HG02884 (cell line): Measurements from ENCODE around the gene MSTO1.
"Not testable (repeated sequence)": the region's sequence is repeated elsewhere in the genome, so short reads cannot be mapped to it uniquely, and the experiment has no call there.

Source experiments
- ATAC-seq: cut with Tn5 transposase; IDR thresholded peaks from one replicate; pipeline ENCODE4 v1.9.1; 2021; ENCODE audit warnings: mild to moderate bottlenecking, moderate library complexity; ENCODE audit not compliant: unreplicated experiment

The MSTO1 gene

DNA sequence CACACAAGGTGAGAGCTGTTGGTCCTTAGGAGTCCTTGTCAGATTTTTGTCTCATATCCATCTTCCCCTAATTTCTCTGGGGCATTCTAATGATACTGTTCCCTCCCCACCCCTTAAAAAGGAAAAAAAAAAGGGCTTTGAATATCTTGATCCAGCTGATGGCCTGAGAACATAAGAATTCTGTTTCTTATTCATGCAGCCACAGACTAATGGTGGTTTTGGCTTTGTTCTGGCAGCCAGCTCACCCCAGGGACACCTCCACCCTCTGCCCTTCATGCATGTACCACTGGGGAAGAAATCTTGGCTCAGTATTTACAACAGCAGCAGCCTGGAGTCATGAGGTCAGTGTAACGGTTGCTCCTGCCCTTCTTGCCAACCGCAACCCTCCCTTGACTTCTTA lies 3.2 kb downstream of the MSTO1 start:
- not testable (repeated sequence) for ATAC-seq

DNA sequence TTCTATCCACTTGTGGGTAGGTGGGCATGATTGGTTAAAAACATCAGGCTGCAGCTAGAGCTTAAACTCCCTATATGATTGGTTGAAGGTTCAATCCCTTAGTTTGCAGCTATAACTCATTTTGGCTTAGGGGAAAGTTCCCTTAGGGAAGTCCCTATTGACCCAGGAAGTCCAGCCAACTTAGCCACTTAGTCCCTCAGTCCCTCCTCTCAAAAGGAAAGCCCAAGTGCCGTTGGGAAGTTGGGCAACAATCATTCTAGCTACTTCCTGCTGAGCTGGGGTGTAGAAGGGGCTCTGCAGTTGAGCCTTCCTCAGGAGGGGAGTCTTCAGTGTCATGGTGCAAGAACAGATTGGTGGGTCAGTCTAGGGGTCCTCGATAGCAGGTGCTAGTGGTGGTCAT lies 12.2 kb downstream of the MSTO1 start:
- no peak for ATAC-seq

DNA sequence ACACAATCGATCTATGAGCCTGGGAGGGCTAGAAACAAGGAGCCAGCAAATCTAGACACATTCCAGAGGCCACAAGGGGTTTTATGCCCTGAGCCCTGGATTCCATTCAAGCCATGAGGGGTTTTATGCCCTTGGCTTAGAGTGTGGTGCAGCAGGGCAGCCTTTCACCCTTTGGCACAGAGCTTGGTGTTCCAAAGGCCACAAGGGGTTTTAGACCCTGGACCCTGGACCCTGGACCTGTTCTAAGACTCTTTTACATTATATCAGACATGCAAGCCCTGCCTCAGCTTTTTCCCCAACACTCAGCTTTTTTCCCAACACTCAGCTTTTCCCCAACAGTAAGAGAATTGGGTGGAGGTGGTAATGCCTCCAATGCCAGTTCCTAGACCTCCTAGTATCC lies 13.3 kb downstream of the MSTO1 start:
- no peak for ATAC-seq

DNA sequence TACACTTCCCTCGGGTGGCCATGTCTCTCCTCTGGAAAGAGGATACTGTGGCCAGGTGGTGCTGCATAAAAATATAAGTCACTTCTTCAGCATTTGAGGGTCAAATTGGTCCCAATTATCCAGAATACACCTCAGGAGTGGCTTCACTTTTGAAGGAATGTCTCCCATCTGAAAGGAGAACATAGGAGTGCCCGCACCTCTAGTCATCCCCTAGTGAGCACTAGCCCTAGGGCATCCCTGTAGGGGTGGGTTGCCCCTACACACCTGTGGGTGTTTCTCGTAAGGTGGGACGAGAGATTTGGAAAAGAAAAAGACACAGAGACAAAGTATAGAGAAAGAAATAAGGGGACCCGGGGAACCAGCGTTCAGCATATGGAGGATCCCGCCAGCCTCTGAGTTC lies 16.4 kb downstream of the MSTO1 start:
- not testable (repeated sequence) for ATAC-seq

DNA sequence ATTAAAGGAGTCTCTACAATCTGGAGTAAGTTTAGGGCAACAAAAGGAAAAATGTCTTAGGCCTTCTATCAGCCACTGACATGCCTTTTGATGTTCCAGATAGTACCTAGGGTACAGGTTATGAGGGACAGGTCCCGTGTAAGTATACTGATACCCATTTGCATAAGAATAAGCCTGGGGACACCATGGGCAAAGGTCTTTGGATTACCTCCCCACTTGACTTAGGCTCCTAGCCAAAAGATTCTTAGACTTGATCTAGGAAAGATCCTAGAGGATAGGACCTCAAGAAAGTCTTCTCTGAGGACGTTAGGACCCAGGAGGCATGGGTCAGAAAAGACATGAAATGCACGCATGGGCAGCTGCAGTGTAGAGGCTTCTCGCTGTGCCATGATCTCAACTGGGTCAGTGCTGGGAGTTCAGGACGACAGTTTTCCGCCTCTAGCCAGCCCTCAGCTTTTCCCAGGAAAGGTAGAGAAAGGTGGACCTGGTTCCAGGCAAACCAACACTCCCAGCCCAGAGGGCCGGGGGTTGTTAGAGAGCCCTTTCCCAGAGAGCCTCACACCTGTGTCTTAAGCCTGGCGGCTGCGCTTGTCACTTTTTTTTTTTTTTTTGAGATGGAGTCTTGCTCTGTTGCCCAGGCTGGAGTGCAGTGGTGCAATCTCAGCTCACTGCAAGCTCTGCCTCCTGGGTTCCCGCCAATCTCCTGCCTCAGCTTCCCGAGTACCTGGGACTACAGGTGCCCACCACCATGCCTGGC lies 26.6 kb downstream of the MSTO1 start:
- ATAC-seq: no peak

DNA sequence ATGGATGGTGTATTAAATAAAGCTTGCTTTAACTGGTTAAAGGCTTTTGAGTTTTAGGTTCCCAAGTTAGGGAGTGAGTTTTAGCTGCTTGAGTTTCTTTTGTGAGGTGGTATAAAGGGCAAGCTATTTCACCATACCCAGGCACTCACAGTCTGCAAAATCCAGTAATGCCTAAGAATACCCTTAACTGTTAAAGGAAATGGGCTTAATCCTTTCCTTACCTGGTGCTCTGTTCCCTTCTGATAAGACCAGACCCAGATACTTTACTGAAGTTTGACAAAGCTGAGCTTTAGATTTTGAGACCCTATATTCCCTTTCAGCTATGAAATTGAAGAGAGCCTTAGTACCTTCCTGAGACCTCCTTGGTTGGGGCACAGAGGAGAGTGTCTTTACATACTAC lies 30.3 kb downstream of the MSTO1 start:
- no peak for ATAC-seq

DNA sequence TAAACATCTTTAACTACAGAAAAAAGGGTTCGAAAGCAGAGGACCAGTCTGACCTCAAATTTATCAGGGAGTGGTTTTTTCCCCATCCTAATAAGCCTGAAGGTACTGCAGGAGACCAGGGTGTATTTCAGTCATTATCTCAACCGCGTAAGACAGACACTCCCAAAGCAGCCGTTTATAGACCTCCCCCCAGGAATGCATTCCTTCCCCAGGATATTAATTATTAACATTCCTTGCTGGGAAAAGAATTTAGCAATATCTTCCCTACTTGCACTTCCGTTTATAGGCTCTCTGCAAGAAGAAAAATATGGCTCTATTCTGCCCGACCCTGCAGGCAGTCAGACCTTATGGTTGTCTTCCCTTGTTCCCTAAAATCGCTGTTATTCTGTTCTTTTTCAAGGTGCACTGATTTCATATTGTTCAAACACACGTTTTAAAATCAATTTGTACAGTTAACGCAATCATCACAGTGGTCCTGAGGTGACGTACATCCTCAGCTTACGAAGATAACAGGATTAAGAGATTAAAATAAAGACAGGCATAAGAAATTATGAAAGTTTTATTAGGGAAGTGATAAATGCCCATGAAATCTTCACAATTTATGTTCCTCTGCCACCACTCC lies 32.7 kb downstream of the MSTO1 start:
- ATAC-seq: not testable (repeated sequence)

DNA sequence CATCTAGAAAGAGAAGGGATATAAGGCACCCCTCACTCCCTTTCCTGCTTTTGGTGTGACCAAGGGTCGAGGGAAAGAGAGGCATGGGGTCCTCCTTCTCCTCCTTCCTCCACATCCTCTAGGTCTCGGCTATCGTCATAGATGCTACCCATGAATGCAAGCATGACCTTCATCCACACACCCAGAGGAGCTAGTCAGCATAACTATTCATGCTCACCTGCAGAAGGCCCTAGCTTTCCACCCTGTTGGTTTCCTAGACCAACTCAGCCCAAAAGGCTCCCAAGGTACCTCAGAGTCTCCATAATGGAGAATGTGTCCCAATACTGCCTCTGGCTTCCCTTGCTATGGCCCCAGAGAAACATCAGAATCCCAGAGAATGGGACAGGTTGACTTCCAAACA lies 33.2 kb downstream of the MSTO1 start:
- no peak for ATAC-seq

DNA sequence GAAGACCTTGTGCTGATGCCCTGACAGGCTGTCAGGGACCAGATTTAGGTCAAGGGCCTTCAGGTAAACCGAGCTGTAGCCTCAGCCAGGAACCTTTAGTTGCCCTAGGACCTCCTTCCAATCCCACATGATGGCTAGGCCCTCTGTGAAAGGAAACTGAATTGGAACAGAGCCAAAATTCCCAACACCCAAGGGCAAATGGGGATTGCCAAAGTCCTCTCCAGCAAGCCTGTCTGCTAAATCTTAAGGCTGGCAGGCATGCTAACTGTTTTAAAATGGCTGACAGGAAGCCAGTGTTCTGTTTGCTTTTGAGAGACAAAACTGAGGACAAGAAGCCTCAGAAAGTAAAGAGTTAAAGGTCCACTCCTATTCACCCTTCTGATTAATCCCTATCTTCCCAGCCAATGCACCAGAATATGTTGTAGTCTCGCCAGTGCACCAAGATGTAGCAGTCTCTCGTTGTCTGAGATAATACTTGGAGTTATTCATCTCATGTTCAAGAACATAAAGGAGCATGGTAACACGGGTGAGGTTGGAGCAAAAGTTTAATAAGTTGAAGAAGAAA lies 35.1 kb downstream of the MSTO1 start:
- ATAC-seq: no peak

DNA sequence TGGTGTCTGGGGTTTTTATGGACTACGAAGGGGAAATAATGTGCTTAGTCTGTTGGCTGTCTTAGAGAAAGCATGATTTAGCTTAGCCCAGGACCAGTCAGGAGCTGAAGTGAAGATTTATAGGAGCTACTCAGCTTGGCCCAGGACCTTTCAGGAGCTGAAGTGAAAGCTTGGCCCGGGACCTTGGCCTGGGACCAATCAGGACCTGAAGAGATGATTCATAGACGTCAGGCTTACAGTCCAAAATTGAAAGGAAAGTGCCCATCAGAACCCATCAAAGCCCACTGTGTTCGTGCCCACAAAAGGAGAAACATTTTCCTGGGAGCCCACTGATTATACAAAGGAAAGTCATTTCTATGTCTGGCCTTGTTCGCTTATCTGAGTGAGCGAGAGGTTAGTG lies 35.6 kb downstream of the MSTO1 start:
- ATAC-seq: no peak

DNA sequence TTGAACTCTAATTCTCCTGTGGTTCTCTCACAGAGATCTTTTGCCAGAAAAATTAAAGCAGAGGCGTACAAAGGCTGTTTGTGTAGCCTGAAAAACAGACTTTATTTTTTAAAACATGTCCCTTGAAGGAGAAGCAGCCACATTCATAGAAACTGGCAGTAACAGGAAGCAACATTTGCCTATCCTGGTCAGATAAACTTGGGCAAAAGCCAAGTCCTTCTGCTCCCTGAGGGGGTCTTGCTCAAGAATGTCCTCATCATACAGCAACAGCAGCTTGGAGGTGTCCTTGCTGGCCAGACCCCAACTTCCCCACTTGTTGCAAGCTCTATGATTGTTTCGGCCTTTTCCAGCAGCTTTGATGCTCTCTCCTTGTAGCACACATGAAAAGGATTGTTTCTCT lies 36.3 kb downstream of the MSTO1 start:
- no peak for ATAC-seq

DNA sequence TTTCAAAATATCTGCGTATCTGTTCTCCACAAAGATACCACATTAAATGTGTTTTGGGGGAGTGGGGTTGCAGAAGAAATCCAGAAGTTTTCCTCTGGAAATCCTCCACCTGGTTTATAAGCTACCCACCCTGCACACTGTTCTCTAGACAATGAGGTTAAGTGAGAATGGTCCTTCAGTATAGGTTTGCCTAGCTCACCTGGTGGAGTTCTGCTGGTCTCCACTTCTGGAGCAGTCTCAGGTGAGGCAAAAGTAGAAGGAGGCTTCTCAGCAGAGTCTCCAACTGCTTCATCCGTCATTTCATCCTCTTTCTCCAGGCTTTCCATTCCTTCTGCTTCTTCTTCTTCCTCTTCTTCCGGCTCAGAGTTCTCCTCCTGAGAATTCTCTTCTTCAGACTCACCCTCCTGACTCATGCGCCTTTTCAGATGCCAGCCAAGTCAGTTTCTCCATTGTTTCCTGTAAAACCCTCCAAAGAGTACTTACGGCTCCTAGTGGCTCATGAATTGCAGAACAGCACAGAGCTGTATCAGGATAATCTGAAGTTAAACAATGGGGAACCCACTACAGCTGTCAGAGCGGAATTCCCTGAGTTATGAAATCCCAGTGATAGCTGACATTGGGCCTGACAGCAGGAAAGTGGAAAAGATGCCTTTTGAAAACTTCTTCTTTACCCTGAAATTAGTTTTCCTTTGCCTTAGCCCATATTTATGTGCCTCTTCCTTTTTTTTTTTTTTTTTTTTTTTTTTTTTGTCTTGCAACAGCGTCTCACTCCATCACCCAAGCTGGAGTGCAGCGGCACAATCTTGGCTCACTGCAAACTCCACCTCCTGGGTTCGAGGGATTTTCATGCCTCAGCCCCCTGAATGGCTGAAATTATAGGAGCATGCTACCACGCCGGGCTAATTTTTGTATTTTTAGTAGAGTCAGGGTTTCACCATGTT lies 38.5 kb downstream of the MSTO1 start:
- no peak for ATAC-seq

DNA sequence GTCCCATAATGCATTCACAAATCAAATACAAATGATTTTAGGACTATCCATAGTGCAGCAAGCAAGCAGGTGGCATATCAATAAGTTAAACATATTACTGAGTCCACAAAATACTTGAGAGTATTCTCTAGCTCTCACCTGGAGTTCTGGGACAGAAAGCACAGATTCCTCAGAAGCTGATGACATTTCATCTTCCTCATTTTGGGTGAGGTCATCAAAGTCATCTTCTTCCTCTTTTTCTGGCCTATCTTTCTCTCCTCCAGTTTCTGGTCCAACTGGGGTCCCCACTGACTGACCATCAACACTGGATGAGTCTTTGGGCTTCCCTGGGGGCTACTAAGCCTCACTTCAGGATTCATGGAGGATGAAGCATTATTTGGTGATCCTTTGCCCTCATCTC lies 39.7 kb downstream of the MSTO1 start:
- no peak for ATAC-seq

DNA sequence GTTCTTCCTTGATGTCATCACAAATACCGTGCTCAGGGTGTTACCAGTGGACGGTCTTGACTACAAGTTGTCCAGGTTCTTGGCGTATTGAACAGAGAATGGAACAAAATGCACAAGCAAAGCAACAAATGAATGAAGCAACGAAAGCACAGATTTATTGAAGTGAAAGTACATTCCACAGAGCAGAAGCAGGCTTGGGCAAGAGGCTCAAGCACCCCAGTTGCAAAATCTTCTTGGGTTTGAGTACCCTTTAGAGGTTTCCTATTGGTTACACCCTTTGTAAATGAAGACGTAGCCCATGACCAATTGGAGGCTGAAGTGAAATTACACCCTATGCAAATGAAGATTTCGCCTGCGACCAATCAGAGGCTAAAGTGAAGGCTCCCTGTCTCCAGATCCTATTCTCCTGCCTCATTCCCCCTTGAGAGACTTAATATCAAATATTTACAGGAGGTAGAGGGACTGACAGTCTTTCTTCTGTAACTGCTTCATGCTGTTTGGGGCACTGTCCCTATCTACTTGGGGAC lies 40.3 kb downstream of the MSTO1 start:
- no peak for ATAC-seq

DNA sequence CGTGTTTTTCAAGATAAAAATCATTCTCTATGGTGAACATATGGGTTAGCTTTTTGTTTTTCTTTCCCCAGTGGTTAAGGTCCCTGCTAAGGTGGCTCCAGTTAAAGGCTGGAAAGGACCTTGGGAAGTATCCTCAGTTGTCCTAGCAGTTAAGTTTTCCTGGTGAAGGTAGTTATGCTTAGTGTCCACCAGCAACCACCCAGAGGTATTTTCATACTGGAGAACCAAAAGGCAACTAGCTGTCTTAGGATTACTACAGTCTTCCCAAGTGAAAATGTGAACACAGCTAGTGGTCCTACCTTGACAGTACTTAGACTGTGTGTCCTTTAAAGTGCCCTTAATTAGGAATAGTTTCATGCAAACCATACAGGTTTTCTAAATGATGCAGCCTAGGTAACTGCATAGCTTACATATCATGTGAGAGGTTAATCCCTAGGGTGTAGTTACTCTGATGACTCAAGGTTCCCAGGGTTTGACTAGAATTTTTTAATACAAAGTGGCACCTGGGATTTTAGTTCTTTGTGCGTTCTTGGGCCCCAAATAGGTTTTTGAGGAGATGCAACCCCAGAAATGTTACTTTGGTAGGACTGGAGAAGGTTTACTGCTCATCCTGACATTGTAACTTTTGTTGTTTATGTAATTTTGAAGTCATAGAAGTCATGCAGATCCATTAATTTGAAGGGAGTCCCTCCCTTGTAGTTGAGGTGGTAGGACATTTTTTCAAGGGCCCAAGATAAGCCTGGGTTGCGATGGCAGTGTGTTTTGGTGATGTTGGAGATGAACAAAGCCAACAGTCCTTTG lies 42.0 kb downstream of the MSTO1 start:
- no peak for ATAC-seq

DNA sequence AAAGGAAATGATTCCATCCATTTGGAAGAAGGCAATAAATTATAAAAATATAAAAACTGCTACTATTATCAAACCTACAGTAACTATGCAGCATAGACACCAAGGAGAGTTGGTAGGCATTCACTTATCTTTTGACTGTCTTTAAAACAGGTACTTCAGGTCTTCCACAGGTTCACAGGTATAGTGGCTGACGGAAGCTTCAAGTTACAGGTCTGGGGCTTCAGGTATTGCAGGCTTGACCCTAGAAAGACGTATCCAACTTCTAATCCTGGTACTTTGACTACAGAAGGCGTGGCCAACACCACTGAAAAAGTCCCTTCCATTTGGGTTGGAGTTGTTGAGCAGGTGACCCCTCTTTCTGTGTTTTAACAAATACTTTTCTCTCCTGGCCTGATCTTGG lies 42.9 kb downstream of the MSTO1 start:
- no peak for ATAC-seq

DNA sequence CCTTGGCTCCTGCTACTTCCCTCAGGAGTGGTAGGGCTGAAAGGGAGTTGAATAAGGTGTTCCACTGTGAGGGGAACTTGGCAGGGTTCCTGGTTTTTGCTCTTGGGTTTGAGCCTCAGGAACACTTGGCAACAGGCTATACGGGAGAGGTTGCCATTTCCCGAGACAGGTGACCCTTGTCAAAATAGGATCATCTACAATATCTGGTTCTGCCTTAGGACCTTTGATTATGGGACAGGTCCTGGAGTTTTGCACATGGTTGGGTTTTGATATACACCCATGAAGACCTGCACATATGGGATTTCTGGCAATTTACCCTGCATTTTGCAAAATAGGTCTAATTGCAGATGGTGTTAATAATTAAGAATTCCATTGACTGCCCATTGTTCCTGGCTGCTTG lies 47.4 kb downstream of the MSTO1 start:
- ATAC-seq: no peak

DNA sequence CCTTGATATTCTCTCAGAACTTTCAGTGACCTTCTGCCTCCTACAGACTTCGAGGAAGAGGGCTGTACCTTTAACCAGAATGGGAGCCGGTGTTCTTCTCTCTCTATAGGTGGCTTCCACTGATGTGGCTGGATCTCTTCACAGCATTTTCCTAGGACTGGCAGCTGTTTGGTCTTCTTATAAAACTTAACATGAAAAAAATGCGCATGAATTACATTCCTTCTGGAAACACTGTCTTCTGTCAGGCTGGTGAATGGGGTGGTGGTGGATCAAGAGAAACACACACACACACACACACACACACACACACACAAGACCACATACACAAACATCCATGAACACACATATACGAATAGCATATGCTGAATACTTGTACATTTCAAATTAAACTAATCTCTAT lies 51.2 kb downstream of the MSTO1 start:
- ATAC-seq: not testable (repeated sequence)
